ENCODE measurements around the gene ANP32B.

Gene ANP32B

GRCh38 chr9:98020476-98021145 is 37.5 kb downstream of the ANP32B start:
- TF ChIP-seq GATA3 (IDR thresholded peaks at IDR 0.05; ENCODE audit: low read depth, low read length) (no peak), GATA2 (IDR thresholded peaks at IDR 0.05; ENCODE audit: low read depth, low read length) (no peak)

- TF ChIP-seq GATA2 (IDR thresholded peaks at IDR 0.05; ENCODE audit: low read depth, low read length) (no peak), GATA3 (IDR thresholded peaks at IDR 0.05; ENCODE audit: low read depth, low read length) (no peak)
Measured at GRCh38 chr9:98021306-98022040, 38.3 kb downstream of the ANP32B start.

DNA sequence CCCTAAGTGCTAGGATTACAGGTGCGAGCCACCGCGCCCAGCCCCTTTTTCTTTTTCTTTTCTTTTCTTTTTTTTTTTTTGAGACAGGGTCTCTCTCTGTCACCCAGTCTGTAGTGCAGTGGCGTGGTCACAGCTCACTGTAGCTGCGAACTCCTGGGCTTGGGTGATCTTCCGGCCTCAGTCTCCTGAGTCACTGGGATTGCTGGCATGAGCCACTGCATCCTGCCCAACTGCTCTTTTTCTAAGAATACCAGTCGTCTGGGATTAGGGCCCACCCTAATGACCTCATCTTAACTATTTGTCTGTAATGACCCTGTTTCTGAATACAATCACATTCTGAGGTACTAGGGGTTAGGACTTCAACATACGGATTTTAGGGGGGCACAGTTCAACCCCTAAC is 39.3 kb downstream of the ANP32B start:
- TF ChIP-seq GATA2 (IDR thresholded peaks at IDR 0.05; ENCODE audit: low read depth, low read length) (no peak), GATA3 (IDR thresholded peaks at IDR 0.05; ENCODE audit: low read depth, low read length) (no peak)

DNA sequence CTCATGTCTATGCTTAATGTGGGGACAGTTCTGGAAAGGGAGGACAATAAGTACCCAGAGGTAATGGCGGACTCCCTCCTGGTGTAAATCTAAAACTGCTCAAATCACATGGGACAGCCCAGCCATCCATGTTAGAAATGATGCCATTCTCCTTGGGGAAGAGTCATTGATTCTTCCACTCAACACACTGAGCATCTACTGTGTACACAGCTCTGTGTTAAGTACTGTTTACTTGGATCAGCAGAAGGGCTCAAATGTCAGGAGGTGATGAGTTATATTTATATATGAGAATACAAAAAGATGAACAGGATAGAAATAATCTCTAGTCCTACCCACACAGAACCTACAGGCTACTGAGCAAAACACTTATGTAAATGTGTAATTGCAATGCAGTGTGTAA is 41.6 kb downstream of the ANP32B start:
- TF ChIP-seq GATA3 (IDR thresholded peaks at IDR 0.05; ENCODE audit: low read depth, low read length) (no peak), GATA2 (IDR thresholded peaks at IDR 0.05; ENCODE audit: low read depth, low read length) (no peak)

DNA sequence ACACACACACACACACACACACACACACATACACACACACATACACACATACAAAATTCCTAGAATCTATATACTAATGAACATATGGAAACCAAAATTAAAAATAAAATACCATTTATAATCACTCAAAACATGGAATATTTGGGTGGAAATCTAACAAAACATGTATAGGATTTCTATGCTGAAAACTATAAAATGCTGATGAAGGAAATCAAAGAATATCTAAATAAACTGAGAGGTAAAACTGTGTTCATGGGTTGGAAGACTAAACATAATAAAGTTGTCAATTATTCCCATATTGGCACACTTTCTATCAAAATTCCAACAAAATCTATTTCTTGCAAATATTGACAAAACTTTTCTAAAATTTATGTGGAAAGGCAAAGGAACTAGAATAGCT is 48.0 kb downstream of the ANP32B start:
- TF ChIP-seq GATA3 (IDR thresholded peaks at IDR 0.05; ENCODE audit: low read depth, low read length) (no peak), GATA2 (IDR thresholded peaks at IDR 0.05; ENCODE audit: low read depth, low read length) (no peak)

- no peak for TF ChIP-seq GATA2 (IDR thresholded peaks at IDR 0.05; ENCODE audit: low read depth, low read length)
- TF ChIP-seq GATA3 (IDR thresholded peaks at IDR 0.05; ENCODE audit: low read depth, low read length) = no peak
Measured at GRCh38 chr9:98031935-98032334, 48.8 kb downstream of the ANP32B start.

- TF ChIP-seq GATA2 (IDR thresholded peaks at IDR 0.05; ENCODE audit: low read depth, low read length) (no peak), GATA3 (IDR thresholded peaks at IDR 0.05; ENCODE audit: low read depth, low read length) (no peak)
Measured at GRCh38 chr9:98034593-98035546, 51.7 kb downstream of the ANP32B start.

GRCh38 chr9:98037357-98037756 is 54.2 kb downstream of the ANP32B start:
- TF ChIP-seq GATA2 (IDR thresholded peaks at IDR 0.05; ENCODE audit: low read depth, low read length) = no peak
- no peak for TF ChIP-seq GATA3 (IDR thresholded peaks at IDR 0.05; ENCODE audit: low read depth, low read length)

- TF ChIP-seq GATA3 (IDR thresholded peaks at IDR 0.05; ENCODE audit: low read depth, low read length) = no peak
- no peak for TF ChIP-seq GATA2 (IDR thresholded peaks at IDR 0.05; ENCODE audit: low read depth, low read length)
Measured at GRCh38 chr9:98038958-98039357, 55.8 kb downstream of the ANP32B start.

- no peak for TF ChIP-seq GATA3 (IDR thresholded peaks at IDR 0.05; ENCODE audit: low read depth, low read length)
- TF ChIP-seq GATA2 (IDR thresholded peaks at IDR 0.05; ENCODE audit: low read depth, low read length) = no peak
Measured at GRCh38 chr9:98039607-98040017, 56.5 kb downstream of the ANP32B start.

DNA sequence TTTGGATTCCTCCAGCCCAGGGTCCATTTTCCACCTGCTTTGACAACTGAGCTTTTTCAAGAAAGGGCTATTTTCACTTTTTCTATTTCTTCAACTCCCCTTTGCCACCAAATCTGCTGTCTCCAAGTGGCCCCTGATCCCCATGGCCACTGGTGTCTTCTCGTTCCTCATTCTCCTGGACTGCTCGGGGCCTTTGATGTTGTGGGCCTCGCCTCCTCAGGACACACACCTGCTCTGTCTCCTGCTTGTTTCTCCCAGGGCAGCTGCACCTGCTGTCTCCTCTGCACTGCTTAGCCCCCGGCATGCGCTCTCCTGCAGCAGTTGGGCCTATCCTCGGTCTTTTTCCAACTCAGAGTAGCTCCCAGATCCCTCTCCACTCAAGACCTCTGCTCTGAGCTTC is 57.1 kb downstream of the ANP32B start:
- TF ChIP-seq GATA2 (IDR thresholded peaks at IDR 0.05; ENCODE audit: low read depth, low read length) = no peak
- TF ChIP-seq GATA3 (IDR thresholded peaks at IDR 0.05; ENCODE audit: low read depth, low read length) = no peak

GRCh38 chr9:98043915-98044314 is 60.8 kb downstream of the ANP32B start:
- no peak for TF ChIP-seq GATA2 (IDR thresholded peaks at IDR 0.05; ENCODE audit: low read depth, low read length)
- TF ChIP-seq GATA3 (IDR thresholded peaks at IDR 0.05; ENCODE audit: low read depth, low read length) = no peak

- no peak for TF ChIP-seq GATA3 (IDR thresholded peaks at IDR 0.05; ENCODE audit: low read depth, low read length)
- no peak for TF ChIP-seq GATA2 (IDR thresholded peaks at IDR 0.05; ENCODE audit: low read depth, low read length)
Measured at GRCh38 chr9:98045234-98046179, 62.4 kb downstream of the ANP32B start.
